GM23248 (cell line): ENCODE results near the gene GCSAM.

ENCODE experiments used
- EZH2 ChIP-seq: fragments of 200-600 bp; sonication (generic); IDR thresholded peaks from 2 replicates; pipeline ENCODE4 v1.6.1; 2018; ENCODE audit warnings: antibody characterized with exemption, mild to moderate bottlenecking; ENCODE audit not compliant: insufficient read depth, poor library complexity, severe bottlenecking
- EZH2phosphoT487 ChIP-seq: fragments of 200-600 bp; sonication (generic); IDR thresholded peaks from 2 replicates; pipeline ENCODE4 v1.6.1; 2018; ENCODE audit warnings: antibody characterized with exemption, moderate library complexity, mild to moderate bottlenecking, low read depth; ENCODE audit not compliant: insufficient read depth

DNA sequence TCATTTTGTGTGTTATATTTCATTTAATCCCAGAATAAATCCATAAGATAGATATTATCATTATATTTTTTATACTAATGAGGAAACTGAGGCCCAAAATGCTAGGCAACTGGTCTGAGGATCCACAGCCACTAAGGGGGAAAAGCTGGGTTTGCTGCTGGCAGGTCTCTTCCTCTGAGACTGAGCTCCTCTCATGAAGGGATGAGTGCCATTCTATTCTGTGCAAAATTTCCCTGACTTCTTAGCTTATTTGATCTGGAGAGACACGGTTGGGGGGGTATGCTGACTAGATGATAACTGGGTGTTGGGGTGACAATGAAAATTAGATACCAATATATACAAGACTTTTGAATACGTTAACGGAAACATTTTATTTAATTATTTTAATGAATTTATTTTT lies 1.9 kb downstream of the GCSAM start:
- TF ChIP-seq EZH2 (no peak), EZH2phosphoT487 (no peak)
